Neural progenitor cell (in vitro differentiated cells): ENCODE data around the gene SPATA31D3. TPM values are rescaled to one million over a fixed set of nuclear protein-coding genes. Genes with fewer than 3 reads are reported as not detected.
A peak's percentile ranks its signal among the peaks of the same experiment; 100 is the strongest.

Source experiments
- DNase-seq: peaks from one replicate; pipeline ENCODE4 v3.0.0-alpha.2; 2016; ENCODE audit warnings: low spot score
- H2AFZ ChIP-seq: fragments of 200-600 bp; sonication (generic); replicated peaks from 2 replicates; pipeline ENCODE4 v1.6.1; 2016; ENCODE audit warnings: antibody characterized with exemption
- H3F3A ChIP-seq: fragments of 200-600 bp; sonication (generic); 2 replicates; pipeline ENCODE4 v1.6.1; 2016; ENCODE audit warnings: antibody characterized with exemption, low read depth
- H3K27ac ChIP-seq: fragments of 200-600 bp; sonication (generic); 2 replicates; pipeline ENCODE4 v1.5.1; 2016; ENCODE audit warnings: mild to moderate bottlenecking
- H3K27me3 ChIP-seq: fragments of 200-600 bp; sonication (generic); 2 replicates; pipeline ENCODE4 v1.6.1; 2016; ENCODE audit warnings: mild to moderate bottlenecking, moderate library complexity
- H3K36me3 ChIP-seq: fragments of 200-600 bp; sonication (generic); 2 replicates; pipeline ENCODE4 v1.5.1; 2016
- H3K4me1 ChIP-seq: fragments of 200-600 bp; sonication (generic); 2 replicates; pipeline ENCODE4 v1.6.1; 2016; ENCODE audit warnings: mixed run types
- H3K4me2 ChIP-seq: fragments of 200-600 bp; sonication (generic); 2 replicates; pipeline ENCODE4 v1.6.1; 2016
- H3K4me3 ChIP-seq: fragments of 200-600 bp; sonication (generic); 2 replicates; pipeline ENCODE4 v1.5.1; 2016
- H3K79me2 ChIP-seq: fragments of 200-600 bp; sonication (generic); 2 replicates; pipeline ENCODE4 v1.6.1; 2016; ENCODE audit warnings: low read depth
- H3K9ac ChIP-seq: fragments of 200-600 bp; sonication (generic); 2 replicates; pipeline ENCODE4 v1.6.1; 2016
- H3K9me3 ChIP-seq: fragments of 200-600 bp; sonication (generic); 2 replicates; pipeline ENCODE4 v1.5.1; 2016; ENCODE audit warnings: low read depth
- H4K20me1 ChIP-seq: fragments of 200-600 bp; sonication (generic); 2 replicates; pipeline ENCODE4 v1.6.1; 2016; ENCODE audit warnings: low read depth
- H3K27ac Mint-ChIP-seq: 3 replicates; pipeline ENCODE4 v1.8.0; 2021; ENCODE audit warnings: mixed read lengths
- H3K27me3 Mint-ChIP-seq: 2 replicates; pipeline ENCODE4 v1.8.0; 2022; ENCODE audit warnings: low read depth, mild to moderate bottlenecking, inconsistent platforms, moderate library complexity, mixed read lengths; ENCODE audit not compliant: insufficient read depth
- H3K36me3 Mint-ChIP-seq: 3 replicates; pipeline ENCODE4 v1.8.0; 2021; ENCODE audit warnings: mixed read lengths
- H3K4me1 Mint-ChIP-seq: 3 replicates; pipeline ENCODE4 v1.8.0; 2021; ENCODE audit warnings: mixed read lengths
- H3K4me3 Mint-ChIP-seq: 3 replicates; pipeline ENCODE4 v1.8.0; 2021; ENCODE audit warnings: mild to moderate bottlenecking, moderate library complexity, mixed read lengths
- H3K9me3 Mint-ChIP-seq: 3 replicates; pipeline ENCODE4 v1.8.0; 2020; ENCODE audit warnings: mixed read lengths
- CTCF ChIP-seq: fragments of 200-600 bp; sonication (generic); IDR thresholded peaks from 2 replicates; pipeline ENCODE4 v1.5.1; 2017; ENCODE audit warnings: antibody characterized with exemption, mild to moderate bottlenecking
- EZH2 ChIP-seq: fragments of 200-600 bp; sonication (generic); IDR thresholded peaks from 2 replicates; pipeline ENCODE4 v1.6.1; 2017; ENCODE audit warnings: antibody characterized with exemption, mild to moderate bottlenecking, moderate library complexity
- EZH2phosphoT487 ChIP-seq: fragments of 200-600 bp; sonication (generic); IDR thresholded peaks from 2 replicates; pipeline ENCODE4 v1.6.1; 2017; ENCODE audit warnings: antibody characterized with exemption
- total RNA-seq: library from RNA; depleted of rRNA; stranded (reverse); fragments of >200 nt; gene quantifications from 2 replicates; pipeline ENCODE4 v1.2.3, GENCODE V29; 2015; ENCODE audit warnings: low replicate concordance

The SPATA31D3 gene
- total RNA-seq, 1 donor from 2014 or later, result not detected

- H3K27me3 Mint-ChIP-seq, result peaks cover 2% of the 10 kb centered on the region
- no peaks in the 10 kb centered on the region for H3K9me3 Mint-ChIP-seq
These were observed 44.4 kb upstream of the SPATA31D3 start for GRCh38 chr9:81898851-81899250.

GRCh38 chr9:81902196-81902595 lies 41.1 kb upstream of the SPATA31D3 start:
- H3K4me3 Mint-ChIP-seq, result no peak overlapping the region
- H3K27me3 ChIP-seq, result no peaks in the 10 kb centered on the region
- TF ChIP-seq EZH2, result no peak
- H3K27me3 Mint-ChIP-seq, result no peaks in the 10 kb centered on the region
- no peaks in the 10 kb centered on the region for H3K9me3 Mint-ChIP-seq
- no peak overlapping the region for H3K27ac Mint-ChIP-seq
- H3K4me2 ChIP-seq, result no peak overlapping the region
- DNase-seq, result no peak
- H3K27ac ChIP-seq, result no peak overlapping the region
- H3K79me2 ChIP-seq, result no peaks in the 10 kb centered on the region
- no peaks in the 10 kb centered on the region for H3K4me1 Mint-ChIP-seq
- no peaks in the 10 kb centered on the region for H3K36me3 ChIP-seq
- no peak overlapping the region for H2AFZ ChIP-seq
- H3K36me3 Mint-ChIP-seq, result no peaks in the 10 kb centered on the region
- no peaks in the 10 kb centered on the region for H3K4me1 ChIP-seq
- H3F3A ChIP-seq, result no peaks in the 10 kb centered on the region
- H3K9ac ChIP-seq, result no peak overlapping the region
- H3K9me3 ChIP-seq, result no peaks in the 10 kb centered on the region
- H4K20me1 ChIP-seq, result no peaks in the 10 kb centered on the region
- H3K4me3 ChIP-seq, result no peak overlapping the region

More at GRCh38 chr9:81898851-81899250, 44.4 kb upstream of the SPATA31D3 start:
- Mint-ChIP-seq H3K4me1 (no peaks in the 10 kb centered on the region), H3K4me3 (no peak overlapping the region), H3K27ac (no peak overlapping the region), H3K36me3 (no peaks in the 10 kb centered on the region)
- Histone ChIP-seq H3K9ac (no peak overlapping the region), H3K4me3 (no peak overlapping the region), H3K36me3 (no peaks in the 10 kb centered on the region), H3K4me2 (no peak overlapping the region), H3K9me3 (no peaks in the 10 kb centered on the region), H2AFZ (peak overlapping the region; percentile 77), H3K4me1 (no peaks in the 10 kb centered on the region), H3K79me2 (no peaks in the 10 kb centered on the region), H3K27me3 (no peaks in the 10 kb centered on the region), H3F3A (no peaks in the 10 kb centered on the region), H3K27ac (no peak overlapping the region), H4K20me1 (no peaks in the 10 kb centered on the region)
- peak; percentile 3 for DNase-seq
- TF ChIP-seq EZH2phosphoT487 (no peak), EZH2 (no peak), CTCF (no peak)

GRCh38 chr9:81902626-81903025 lies 40.7 kb upstream of the SPATA31D3 start:
- no peak overlapping the region for H3K4me3 ChIP-seq
- H2AFZ ChIP-seq, result no peak overlapping the region
- DNase-seq, result no peak
- no peak overlapping the region for H3K4me2 ChIP-seq
- H3K9me3 ChIP-seq, result no peaks in the 10 kb centered on the region
- Mint-ChIP-seq H3K4me1 (no peaks in the 10 kb centered on the region), H3K27me3 (no peaks in the 10 kb centered on the region), H3K9me3 (no peaks in the 10 kb centered on the region), H3K36me3 (no peaks in the 10 kb centered on the region), H3K4me3 (no peak overlapping the region), H3K27ac (no peak overlapping the region)
- no peak for TF ChIP-seq CTCF
- TF ChIP-seq EZH2, result no peak
- no peak for TF ChIP-seq EZH2phosphoT487
- H3K4me1 ChIP-seq, result no peaks in the 10 kb centered on the region
- no peak overlapping the region for H3K27ac ChIP-seq
- H3K9ac ChIP-seq, result no peak overlapping the region
- no peaks in the 10 kb centered on the region for H3F3A ChIP-seq
- H3K79me2 ChIP-seq, result no peaks in the 10 kb centered on the region
- H3K36me3 ChIP-seq, result no peaks in the 10 kb centered on the region
- no peaks in the 10 kb centered on the region for H3K27me3 ChIP-seq
- no peaks in the 10 kb centered on the region for H4K20me1 ChIP-seq

DNA sequence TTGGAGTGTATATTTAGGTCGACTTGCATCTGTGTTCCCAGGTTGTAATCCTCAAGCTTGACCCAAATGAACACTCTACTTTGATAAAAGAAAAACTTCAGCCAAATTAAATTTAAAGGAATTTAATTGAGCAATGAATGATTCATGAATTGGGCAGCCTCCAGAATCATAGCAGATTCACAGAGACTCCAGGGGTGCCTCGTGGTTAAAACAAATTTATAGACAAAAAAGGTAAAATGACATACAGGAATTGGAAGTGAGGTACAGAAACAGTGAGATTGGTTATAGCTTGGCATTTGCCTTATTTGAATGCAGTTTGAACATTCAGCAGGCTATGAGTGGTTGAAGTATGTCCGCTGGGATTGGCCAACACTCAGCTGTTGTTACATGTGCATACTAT lies 36.6 kb upstream of the SPATA31D3 start:
- H3K4me1 ChIP-seq, result no peaks in the 10 kb centered on the region
- Mint-ChIP-seq H3K4me1 (no peaks in the 10 kb centered on the region), H3K4me3 (no peak overlapping the region), H3K27ac (no peak overlapping the region), H3K36me3 (no peaks in the 10 kb centered on the region), H3K27me3 (no peaks in the 10 kb centered on the region), H3K9me3 (no peaks in the 10 kb centered on the region)
- no peaks in the 10 kb centered on the region for H3K36me3 ChIP-seq
- no peak overlapping the region for H3K27ac ChIP-seq
- H2AFZ ChIP-seq, result no peak overlapping the region
- H3K9ac ChIP-seq, result no peak overlapping the region
- H3F3A ChIP-seq, result no peaks in the 10 kb centered on the region
- H3K9me3 ChIP-seq, result no peaks in the 10 kb centered on the region
- no peaks in the 10 kb centered on the region for H3K27me3 ChIP-seq
- no peaks in the 10 kb centered on the region for H3K79me2 ChIP-seq
- TF ChIP-seq EZH2, result no peak
- TF ChIP-seq EZH2phosphoT487, result no peak
- TF ChIP-seq CTCF, result no peak
- DNase-seq, result no peak
- no peak overlapping the region for H3K4me2 ChIP-seq
- H4K20me1 ChIP-seq, result no peaks in the 10 kb centered on the region
- no peak overlapping the region for H3K4me3 ChIP-seq
